GM18951 (cell line): Measurements from ENCODE around the gene L2HGDH.
"Not testable (repeated sequence)": the region's sequence is repeated elsewhere in the genome, so short reads cannot be mapped to it uniquely, and the experiment has no call there.

Experiments used
- POLR2A ChIP-seq: IDR thresholded peaks from 4 replicates; pipeline ENCODE4 v1.6.1; 2011; ENCODE audit warnings: mild to moderate bottlenecking; ENCODE audit not compliant: insufficient read length, insufficient read depth; ENCODE audit errors: extremely low read depth
- in situ Hi-C: fragments of 300-500 bp; cut with MboI; formaldehyde crosslinking; loops from one replicate; pipeline ENCODE4 v1.12.0; 2022; ENCODE audit warnings: low sequenced_read_pairs, mixed read lengths, inconsistent platforms; ENCODE audit not compliant: unreplicated experiment

Gene L2HGDH

GRCh38 chr14:50333014-50333509 lies 21.0 kb upstream of the L2HGDH start:
- no peak for TF ChIP-seq POLR2A
- in situ Hi-C loops: no loop called here

- TF ChIP-seq POLR2A: no peak
- in situ Hi-C loops: no loop called here
Observed at GRCh38 chr14:50331596-50331995, 19.6 kb upstream of the L2HGDH start.

- TF ChIP-seq POLR2A: no peak
- in situ Hi-C loops: no loop called here
Observed at GRCh38 chr14:50321009-50321660, 9.1 kb upstream of the L2HGDH start.

GRCh38 chr14:50320283-50320682 lies 8.3 kb upstream of the L2HGDH start:
- in situ Hi-C loops: no loop called here

GRCh38 chr14:50319721-50320120 lies 7.7 kb upstream of the L2HGDH start:
- in situ Hi-C loops: no loop called here
- TF ChIP-seq POLR2A: no peak

More at GRCh38 chr14:50320283-50320682, 8.3 kb upstream of the L2HGDH start:
- TF ChIP-seq POLR2A: no peak

- in situ Hi-C loops: no loop called here
- no peak for TF ChIP-seq POLR2A
Observed at GRCh38 chr14:50319293-50319692, 7.3 kb upstream of the L2HGDH start.

- in situ Hi-C loops: no loop called here
- TF ChIP-seq POLR2A: no peak
Observed at GRCh38 chr14:50318031-50318626, 6.1 kb upstream of the L2HGDH start.

GRCh38 chr14:50314098-50314497 lies 2.1 kb upstream of the L2HGDH start:
- in situ Hi-C loops: not testable (repeated sequence)

- TF ChIP-seq POLR2A: no peak
- in situ Hi-C loops: no loop called here
Observed at GRCh38 chr14:50312734-50313054, 665 bp upstream of the L2HGDH start.

GRCh38 chr14:50311337-50311971 lies 575 bp downstream of the L2HGDH start:
- TF ChIP-seq POLR2A: no peak
- in situ Hi-C loops: no loop called here

- no peak for TF ChIP-seq POLR2A
- in situ Hi-C loops: no loop called here
Observed at GRCh38 chr14:50310445-50310844, 1.6 kb downstream of the L2HGDH start.

- no peak for TF ChIP-seq POLR2A
- in situ Hi-C loops: no loop called here
Observed at GRCh38 chr14:50308363-50308915, 3.6 kb downstream of the L2HGDH start.

- no peak for TF ChIP-seq POLR2A
- in situ Hi-C loops: no loop called here
Observed at GRCh38 chr14:50303744-50304471, 8.1 kb downstream of the L2HGDH start.
